ENCODE data around the gene SMTNL2. TPM values are rescaled to one million over a fixed set of nuclear protein-coding genes. Genes with fewer than 3 reads are reported as not detected.

Gene SMTNL2
- total RNA-seq, 1 donor, result not detected

DNA sequence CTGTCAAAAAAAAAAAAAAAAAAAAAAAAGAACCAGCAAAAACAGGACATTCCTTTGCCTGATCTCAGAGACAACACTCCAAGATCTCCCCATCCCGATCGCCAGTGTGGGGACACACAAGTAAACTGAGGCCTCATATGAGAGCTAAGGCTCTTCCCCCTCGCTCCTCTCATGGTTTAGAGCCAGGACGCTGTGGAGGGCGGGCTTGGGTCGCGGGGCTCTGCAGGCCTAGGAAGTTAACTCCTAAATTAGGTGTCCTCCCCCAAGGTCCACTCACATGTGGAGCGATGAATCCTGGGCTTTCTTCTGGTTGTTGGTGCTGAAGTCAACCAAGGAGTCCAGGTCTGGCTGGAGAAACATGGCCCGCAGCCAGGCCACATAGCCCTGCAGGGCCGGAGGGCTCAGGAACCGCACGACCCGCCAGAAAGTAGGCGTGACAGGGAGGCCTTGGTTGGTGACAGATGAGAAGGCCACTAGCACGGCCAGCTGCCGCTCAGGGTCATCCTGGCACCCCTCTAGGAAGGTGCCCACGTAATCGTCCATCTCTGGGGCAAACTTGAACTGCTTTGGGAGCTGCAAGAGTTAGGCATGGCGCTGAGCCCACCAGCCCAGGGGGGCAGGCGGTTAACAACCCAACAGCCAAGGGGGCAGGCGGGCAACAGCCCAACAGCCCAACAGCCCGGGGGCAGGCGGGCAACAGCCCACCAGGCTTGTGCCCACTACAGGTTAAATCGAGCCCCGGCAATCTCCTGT, 34.4 kb upstream of the SMTNL2 start:
- Histone ChIP-seq H3K4me3 (ENCODE audit: insufficient read depth, low read length) (no peak overlapping the region), H3K9me3 (ENCODE audit: low read depth, low read length) (no peaks in the 10 kb centered on the region), H3K4me2 (ENCODE audit: insufficient read depth, low read length) (no peak overlapping the region), H2AFZ (ENCODE audit: low read length) (no peak overlapping the region), H3K27ac (ENCODE audit: low read depth, low read length) (no peak overlapping the region), H3K4me1 (ENCODE audit: insufficient read depth, low read length) (peaks cover 11% of the 10 kb centered on the region), H4K20me1 (ENCODE audit: insufficient read depth, low read length) (peaks cover 17% of the 10 kb centered on the region), H3K27me3 (ENCODE audit: insufficient read depth, low read length) (no peaks in the 10 kb centered on the region), H3K79me2 (ENCODE audit: insufficient read depth, low read length) (peaks cover 18% of the 10 kb centered on the region), H3K36me3 (ENCODE audit: insufficient read depth, low read length) (peaks cover 62% of the 10 kb centered on the region)
- TF ChIP-seq, protein P1, sequence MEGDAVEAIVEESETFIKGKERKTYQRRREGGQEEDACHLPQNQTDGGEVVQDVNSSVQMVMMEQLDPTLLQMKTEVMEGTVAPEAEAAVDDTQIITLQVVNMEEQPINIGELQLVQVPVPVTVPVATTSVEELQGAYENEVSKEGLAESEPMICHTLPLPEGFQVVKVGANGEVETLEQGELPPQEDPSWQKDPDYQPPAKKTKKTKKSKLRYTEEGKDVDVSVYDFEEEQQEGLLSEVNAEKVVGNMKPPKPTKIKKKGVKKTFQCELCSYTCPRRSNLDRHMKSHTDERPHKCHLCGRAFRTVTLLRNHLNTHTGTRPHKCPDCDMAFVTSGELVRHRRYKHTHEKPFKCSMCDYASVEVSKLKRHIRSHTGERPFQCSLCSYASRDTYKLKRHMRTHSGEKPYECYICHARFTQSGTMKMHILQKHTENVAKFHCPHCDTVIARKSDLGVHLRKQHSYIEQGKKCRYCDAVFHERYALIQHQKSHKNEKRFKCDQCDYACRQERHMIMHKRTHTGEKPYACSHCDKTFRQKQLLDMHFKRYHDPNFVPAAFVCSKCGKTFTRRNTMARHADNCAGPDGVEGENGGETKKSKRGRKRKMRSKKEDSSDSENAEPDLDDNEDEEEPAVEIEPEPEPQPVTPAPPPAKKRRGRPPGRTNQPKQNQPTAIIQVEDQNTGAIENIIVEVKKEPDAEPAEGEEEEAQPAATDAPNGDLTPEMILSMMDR (IDR thresholded peaks at IDR 0.05; ENCODE audit: extremely low read depth, low read depth, low read length), result no peak
- DNase-seq (ENCODE audit: insufficient read length, low spot score, missing footprints), result no peak

DNA sequence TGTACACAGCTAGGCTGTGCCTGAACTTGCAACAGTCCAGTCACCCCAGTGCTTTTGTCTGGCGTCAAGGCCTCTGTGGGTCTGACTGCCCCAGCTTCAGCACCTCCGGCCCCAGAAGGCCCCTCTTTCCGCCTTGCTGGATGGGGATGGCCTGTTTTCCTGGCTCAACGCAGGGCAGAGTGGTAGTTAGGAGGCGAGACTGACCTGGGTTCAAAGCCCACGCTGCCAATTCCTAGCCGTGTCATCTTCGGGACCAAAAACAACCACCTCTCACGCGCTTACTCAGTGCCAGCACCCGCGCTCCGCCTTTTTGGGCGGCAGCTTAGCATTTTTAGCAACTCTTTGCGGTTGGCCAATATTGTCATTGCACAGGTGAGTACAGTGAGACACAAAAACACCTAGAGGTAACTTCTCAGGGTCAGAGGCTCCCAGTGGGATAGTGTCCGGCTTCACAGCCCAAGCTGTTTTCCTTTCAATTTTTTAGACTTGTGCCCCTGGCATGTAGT, 33.7 kb upstream of the SMTNL2 start:
- H3K4me1 ChIP-seq (ENCODE audit: insufficient read depth, low read length), result peaks cover 14% of the 10 kb centered on the region
- no peak overlapping the region for H3K4me3 ChIP-seq (ENCODE audit: insufficient read depth, low read length)
- DNase-seq (ENCODE audit: insufficient read length, low spot score, missing footprints), result peak; percentile 81
- no peak overlapping the region for H2AFZ ChIP-seq (ENCODE audit: low read length)
- TF ChIP-seq, protein P1 (IDR thresholded peaks at IDR 0.05; ENCODE audit: extremely low read depth, low read depth, low read length), result no peak
- H3K4me2 ChIP-seq (ENCODE audit: insufficient read depth, low read length), result no peak overlapping the region
- peaks cover 25% of the 10 kb centered on the region for H3K79me2 ChIP-seq (ENCODE audit: insufficient read depth, low read length)
- no peak overlapping the region for H3K27ac ChIP-seq (ENCODE audit: low read depth, low read length)
- H3K27me3 ChIP-seq (ENCODE audit: insufficient read depth, low read length), result no peaks in the 10 kb centered on the region
- H3K9me3 ChIP-seq (ENCODE audit: low read depth, low read length), result no peaks in the 10 kb centered on the region
- peaks cover 62% of the 10 kb centered on the region for H3K36me3 ChIP-seq (ENCODE audit: insufficient read depth, low read length)
- H4K20me1 ChIP-seq (ENCODE audit: insufficient read depth, low read length), result peaks cover 17% of the 10 kb centered on the region

DNA sequence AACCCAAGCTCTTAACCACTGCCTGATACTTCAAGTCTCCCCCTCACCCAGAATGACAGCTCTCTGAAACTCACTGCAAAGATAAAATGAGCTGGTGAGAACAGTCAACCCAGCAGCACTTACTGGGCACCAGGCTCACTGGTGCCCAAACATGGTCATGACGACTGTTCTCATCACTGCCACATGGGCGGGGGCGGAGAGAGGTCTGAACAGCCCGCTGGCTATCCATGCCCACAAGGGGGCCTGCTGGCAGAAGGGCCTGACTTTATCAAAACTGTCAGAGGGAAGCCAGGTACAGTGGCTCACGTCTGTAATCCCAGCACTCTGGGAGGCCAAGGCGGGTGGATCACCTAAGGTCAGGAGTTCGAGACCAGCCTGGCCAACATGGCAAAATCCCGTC, 33.2 kb upstream of the SMTNL2 start:
- H3K9me3 ChIP-seq (ENCODE audit: low read depth, low read length), result no peaks in the 10 kb centered on the region
- peaks cover 19% of the 10 kb centered on the region for H3K4me1 ChIP-seq (ENCODE audit: insufficient read depth, low read length)
- no peaks in the 10 kb centered on the region for H3K27me3 ChIP-seq (ENCODE audit: insufficient read depth, low read length)
- peaks cover 62% of the 10 kb centered on the region for H3K36me3 ChIP-seq (ENCODE audit: insufficient read depth, low read length)
- TF ChIP-seq, protein P1 (IDR thresholded peaks at IDR 0.05; ENCODE audit: extremely low read depth, low read depth, low read length), result peak; percentile 15
- no peak for DNase-seq (ENCODE audit: insufficient read length, low spot score, missing footprints)
- no peak overlapping the region for H2AFZ ChIP-seq (ENCODE audit: low read length)
- no peak overlapping the region for H3K27ac ChIP-seq (ENCODE audit: low read depth, low read length)
- peaks cover 17% of the 10 kb centered on the region for H4K20me1 ChIP-seq (ENCODE audit: insufficient read depth, low read length)
- H3K4me2 ChIP-seq (ENCODE audit: insufficient read depth, low read length), result no peak overlapping the region
- H3K4me3 ChIP-seq (ENCODE audit: insufficient read depth, low read length), result no peak overlapping the region
- H3K79me2 ChIP-seq (ENCODE audit: insufficient read depth, low read length), result peaks cover 26% of the 10 kb centered on the region

DNA sequence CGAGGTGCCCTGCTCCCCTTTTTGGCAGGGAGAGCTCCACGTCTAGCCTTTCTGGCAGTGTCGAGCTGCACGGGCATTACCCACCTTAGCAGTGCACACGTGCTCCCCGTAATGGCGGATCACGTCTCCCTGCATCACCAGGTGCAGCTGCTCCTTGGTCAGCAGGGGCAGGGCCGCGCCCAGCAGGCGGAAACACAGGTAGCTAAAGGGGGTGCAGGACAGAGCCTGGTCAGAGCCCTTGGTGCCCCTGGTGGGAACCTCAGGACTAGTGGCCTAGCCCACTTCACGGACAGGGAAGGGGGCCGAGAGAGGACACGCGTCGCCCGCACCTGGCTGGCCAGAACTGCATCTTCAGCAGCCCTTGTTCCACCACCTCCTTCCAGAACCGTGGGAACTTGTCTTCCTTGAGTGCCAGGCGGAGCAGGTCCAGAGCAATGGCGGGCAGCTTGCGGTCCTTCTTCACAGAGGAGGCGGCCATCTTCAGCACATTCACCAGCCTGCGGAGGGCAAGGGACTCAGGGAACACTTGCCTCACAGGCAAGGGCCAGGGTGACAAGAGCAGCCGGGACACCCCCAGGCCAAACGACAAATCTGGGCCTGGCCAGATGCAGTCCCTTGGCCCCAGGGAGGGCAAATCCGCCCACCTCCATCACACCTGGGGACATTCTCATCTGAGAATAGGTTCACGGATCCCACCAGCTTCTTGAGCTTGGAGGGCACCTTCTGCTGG, 32.4 kb upstream of the SMTNL2 start:
- TF ChIP-seq, protein P1 (IDR thresholded peaks at IDR 0.05; ENCODE audit: extremely low read depth, low read depth, low read length), result no peak
- Histone ChIP-seq H4K20me1 (ENCODE audit: insufficient read depth, low read length) (peaks cover 17% of the 10 kb centered on the region), H3K4me3 (ENCODE audit: insufficient read depth, low read length) (no peak overlapping the region), H2AFZ (ENCODE audit: low read length) (no peak overlapping the region), H3K9me3 (ENCODE audit: low read depth, low read length) (no peaks in the 10 kb centered on the region), H3K4me1 (ENCODE audit: insufficient read depth, low read length) (peaks cover 19% of the 10 kb centered on the region), H3K27ac (ENCODE audit: low read depth, low read length) (no peak overlapping the region), H3K27me3 (ENCODE audit: insufficient read depth, low read length) (no peaks in the 10 kb centered on the region), H3K4me2 (ENCODE audit: insufficient read depth, low read length) (no peak overlapping the region), H3K79me2 (ENCODE audit: insufficient read depth, low read length) (peaks cover 26% of the 10 kb centered on the region), H3K36me3 (ENCODE audit: insufficient read depth, low read length) (peaks cover 54% of the 10 kb centered on the region)
- no peak for DNase-seq (ENCODE audit: insufficient read length, low spot score, missing footprints)

All from osteoblast (primary cell).